IMR-90 (cell line): ENCODE data around the gene EPHA5. TPM values are rescaled to one million over a fixed set of nuclear protein-coding genes. Genes with fewer than 3 reads are reported as not detected.

Experiments
- ATAC-seq: fragments of 200-7000 bp; cut with Tn5 transposase; 2 replicates; pipeline ENCODE4 v1.9.1; 2020; ENCODE audit warnings: low read depth, mild to moderate bottlenecking, moderate library complexity
- BruUV-seq: library from RNA; stranded (reverse); fragments of 400-500 nt; replicated peaks from 2 replicates; lab custom pipeline; 2021; lab: Mats Ljungman, UMichigan
- CTCF ChIA-PET: fragments of 300-600 bp; formaldehyde crosslinking; extraction: SDS; loops from one replicate; lab custom pipeline; 2021; ENCODE audit warnings: antibody characterized with exemption; lab: Yijun Ruan, JAX
- POLR2A ChIA-PET: fragments of 300-600 bp; sonication (Branson Sonifier 250); formaldehyde crosslinking; loops from one replicate; lab custom pipeline; 2022; ENCODE audit warnings: antibody characterized with exemption; ENCODE audit not compliant: unreplicated experiment; lab: Charles Lee
- DNase-seq: peaks from one replicate; pipeline ENCODE4 v3.0.0; 2013
- H2AFZ ChIP-seq: replicated peaks from 2 replicates; pipeline ENCODE3; 2013; ENCODE audit warnings: low read length, mild to moderate bottlenecking; ENCODE audit not compliant: poor library complexity
- H2AK5ac ChIP-seq: 2 replicates; pipeline ENCODE4 v1.6.1; 2013; ENCODE audit warnings: low read depth, low read length, inconsistent platforms
- H2AK9ac ChIP-seq: replicated peaks from 2 replicates; pipeline ENCODE3; 2013; ENCODE audit warnings: mild to moderate bottlenecking, low read depth, low read length, moderate library complexity; ENCODE audit not compliant: poor library complexity
- H2BK120ac ChIP-seq: 2 replicates; pipeline ENCODE4 v1.6.1; 2013; ENCODE audit warnings: low read depth, low read length, inconsistent platforms
- H2BK15ac ChIP-seq: 3 replicates; pipeline ENCODE4 v1.6.1; 2013; ENCODE audit warnings: low read depth, low read length, inconsistent platforms
- H2BK20ac ChIP-seq: 2 replicates; pipeline ENCODE4 v1.6.1; 2013; ENCODE audit warnings: low read depth, mild to moderate bottlenecking, inconsistent platforms, low read length, moderate library complexity
- H2BK5ac ChIP-seq: 2 replicates; pipeline ENCODE4 v1.6.1; 2013; ENCODE audit warnings: mild to moderate bottlenecking, low read depth, low read length, inconsistent platforms; ENCODE audit not compliant: poor library complexity, severe bottlenecking
- H3K14ac ChIP-seq: replicated peaks from 2 replicates; pipeline ENCODE4 v1.6.1; 2013; ENCODE audit warnings: low read depth, low read length, inconsistent platforms
- H3K18ac ChIP-seq: 2 replicates; pipeline ENCODE4 v1.6.1; 2013; ENCODE audit warnings: low read depth, low read length, control low read depth
- H3K23ac ChIP-seq: 2 replicates; pipeline ENCODE4 v1.6.1; 2013; ENCODE audit warnings: low read depth, low read length, inconsistent platforms
- H3K27ac ChIP-seq: 2 replicates; pipeline ENCODE4 v1.5.1; 2013; ENCODE audit warnings: mild to moderate bottlenecking, control low read depth, low read length; ENCODE audit not compliant: insufficient read depth
- H3K27me3 ChIP-seq: 2 replicates; pipeline ENCODE4 v1.6.1; 2013; ENCODE audit warnings: low read length; ENCODE audit not compliant: control insufficient read depth, insufficient read depth
- H3K36me3 ChIP-seq: 2 replicates; pipeline ENCODE4 v1.6.1; 2013; ENCODE audit warnings: low read length, mixed read lengths; ENCODE audit not compliant: control insufficient read depth, insufficient read depth
- H3K4ac ChIP-seq: 2 replicates; pipeline ENCODE4 v1.6.1; 2013; ENCODE audit warnings: low read depth, low read length, inconsistent platforms
- H3K4me1 ChIP-seq: 2 replicates; pipeline ENCODE4 v1.6.1; 2013; ENCODE audit warnings: low read length, mixed read lengths; ENCODE audit not compliant: control insufficient read depth, insufficient read depth
- H3K4me2 ChIP-seq: 2 replicates; pipeline ENCODE4 v1.6.1; 2013; ENCODE audit warnings: low read depth, mild to moderate bottlenecking, control low read depth, low read length, moderate library complexity
- H3K4me3 ChIP-seq: 2 replicates; pipeline ENCODE4 v1.5.1; 2013; ENCODE audit warnings: low read depth, mild to moderate bottlenecking, control low read depth, low read length, moderate library complexity; ENCODE audit not compliant: insufficient read depth
- H3K56ac ChIP-seq: 2 replicates; pipeline ENCODE4 v1.6.1; 2013; ENCODE audit warnings: low read length, inconsistent platforms; ENCODE audit not compliant: insufficient read depth; ENCODE audit errors: extremely low read depth
- H3K79me1 ChIP-seq, 2 experiments: 2 replicates each; pipeline ENCODE4 v1.6.1; 2013; ENCODE audit warnings: low read length in 2 of 2, inconsistent platforms in 1 of 2, low read depth in 1 of 2
- H3K9ac ChIP-seq: 2 replicates; pipeline ENCODE4 v1.6.1; 2013; ENCODE audit warnings: low read depth, low read length, control low read depth
- H3K9me1 ChIP-seq: 2 replicates; pipeline ENCODE4 v1.6.1; 2013; ENCODE audit warnings: low read length, inconsistent platforms; ENCODE audit not compliant: insufficient read depth
- H3K9me3 ChIP-seq: 2 replicates; pipeline ENCODE4 v1.6.1; 2013; ENCODE audit warnings: low read length; ENCODE audit not compliant: control insufficient read depth, insufficient read depth
- H4K20me1 ChIP-seq: 2 replicates; pipeline ENCODE4 v1.6.1; 2013; ENCODE audit warnings: low read length, inconsistent platforms; ENCODE audit not compliant: insufficient read depth
- H4K5ac ChIP-seq: 2 replicates; pipeline ENCODE4 v1.6.1; 2013; ENCODE audit warnings: mild to moderate bottlenecking, low read depth, low read length, control low read depth
- H4K8ac ChIP-seq, 2 experiments: 2 replicates each; pipeline ENCODE4 v1.6.1; 2013; ENCODE audit warnings: low read depth in 2 of 2, low read length in 2 of 2, control low read depth in 1 of 2, inconsistent platforms in 1 of 2
- H4K91ac ChIP-seq: 2 replicates; pipeline ENCODE4 v1.6.1; 2013; ENCODE audit warnings: low read depth, low read length, inconsistent platforms; ENCODE audit not compliant: insufficient read depth
- BHLHE40 ChIP-seq: fragments of 150-350 bp; IDR thresholded peaks from 2 replicates; pipeline ENCODE4 v1.6.1; 2016; ENCODE audit warnings: mild to moderate bottlenecking, low read depth, low read length
- CEBPB ChIP-seq: IDR thresholded peaks from 2 replicates; pipeline ENCODE4 v1.6.1; 2012; ENCODE audit warnings: low read depth, low read length, improper control_type of control experiment
- CHD1 ChIP-seq: IDR thresholded peaks from 2 replicates; pipeline ENCODE4 v1.6.1; 2012; ENCODE audit warnings: low read depth, low read length, improper control_type of control experiment
- CTCF ChIP-seq: conservative IDR thresholded peaks from 2 replicates; pipeline ENCODE4 v1.5.1; 2012; ENCODE audit warnings: mild to moderate bottlenecking, low read depth, low read length, improper control_type of control experiment
- ELK1 ChIP-seq: fragments of 150-350 bp; IDR thresholded peaks from 2 replicates; pipeline ENCODE4 v1.6.1; 2016; ENCODE audit warnings: low read depth, mild to moderate bottlenecking, low read length, moderate library complexity, borderline replicate concordance
- FOS ChIP-seq: fragments of 150-350 bp; IDR thresholded peaks from 2 replicates; pipeline ENCODE4 v1.6.1; 2016; ENCODE audit warnings: low read depth, low read length
- MAFK ChIP-seq: IDR thresholded peaks from 2 replicates; pipeline ENCODE4 v1.6.1; 2012; ENCODE audit warnings: low read depth, low read length, improper control_type of control experiment
- MAZ ChIP-seq: IDR thresholded peaks from 2 replicates; pipeline ENCODE4 v1.6.1; 2012; ENCODE audit warnings: low read depth, mild to moderate bottlenecking, low read length, improper control_type of control experiment, moderate library complexity, borderline replicate concordance
- MXI1 ChIP-seq: IDR thresholded peaks from 2 replicates; pipeline ENCODE4 v1.6.1; 2012; ENCODE audit warnings: low read depth, mild to moderate bottlenecking, low read length, moderate library complexity, borderline replicate concordance
- NFE2L2 ChIP-seq: fragments of 150-350 bp; IDR thresholded peaks from 2 replicates; pipeline ENCODE4 v1.6.1; 2016; ENCODE audit warnings: low read depth, mild to moderate bottlenecking, low read length
- POLR2A ChIP-seq: IDR thresholded peaks from 2 replicates; pipeline ENCODE4 v1.6.1; 2012; ENCODE audit warnings: mild to moderate bottlenecking, low read depth, low read length
- RAD21 ChIP-seq: IDR thresholded peaks from 2 replicates; pipeline ENCODE4 v1.6.1; 2012; ENCODE audit warnings: low read length, improper control_type of control experiment
- RCOR1 ChIP-seq: IDR thresholded peaks from 2 replicates; pipeline ENCODE4 v1.6.1; 2012; ENCODE audit warnings: mild to moderate bottlenecking, low read length, improper control_type of control experiment; ENCODE audit not compliant: insufficient replicate concordance
- RFX5 ChIP-seq: IDR thresholded peaks from 2 replicates; pipeline ENCODE4 v1.8.0; 2012; ENCODE audit warnings: low read depth, mild to moderate bottlenecking, low read length, moderate library complexity
- SMC3 ChIP-seq: fragments of 150-350 bp; IDR thresholded peaks from 2 replicates; pipeline ENCODE4 v1.6.1; 2016; ENCODE audit warnings: low read depth, mild to moderate bottlenecking, antibody characterized with exemption, low read length, moderate library complexity
- USF2 ChIP-seq: fragments of 150-350 bp; IDR thresholded peaks from 2 replicates; pipeline ENCODE4 v1.6.1; 2017; ENCODE audit warnings: mild to moderate bottlenecking, antibody characterized with exemption, low read length, low read depth
- WGBS, 2 experiments: methylation state at CpG; one replicate each; pipeline versions ENCODE4 v1.1.5 to v1.1.7; 2013; ENCODE audit warnings: missing lambda C conversion rate in 2 of 2; ENCODE audit not compliant: insufficient read length in 1 of 2; ENCODE audit errors: extremely low coverage in 2 of 2; 5-methylcytosine and 5-hydroxymethylcytosine counted together
- dilution Hi-C: fragments of 300-500 bp; cut with HindIII; formaldehyde crosslinking; loops from one replicate; pipeline ENCODE4 v1.14.3; 2018; ENCODE audit warnings: low sequenced_read_pairs; ENCODE audit not compliant: unreplicated experiment
- in situ Hi-C: fragments of 300-500 bp; cut with MboI; formaldehyde crosslinking; loops from 3 replicates; pipeline ENCODE4 v1.14.3; 2019; ENCODE audit warnings: low sequenced_read_pairs, inconsistent platforms, mixed read lengths
- intact Hi-C: fragments of 100-400 bp; cut with micrococcal nuclease; formaldehyde crosslinking; loops from 2 replicates; pipeline ENCODE4 v1.10.0; 2022
- polyA plus RNA-seq, 3 experiments: library from polyadenylated mRNA; depleted of rRNA; stranded (reverse); fragments of >200 nt; gene quantifications; 2 replicates each; pipeline ENCODE4 v1.2.3, GENCODE V29; 2012; ENCODE audit warnings: low replicate concordance in 1 of 3
- total RNA-seq: library from RNA; depleted of rRNA; stranded (reverse); fragments of >200 nt; gene quantifications from 2 replicates; pipeline ENCODE4 v1.2.3, GENCODE V29; 2012

EPHA5 gene
- total and polyA plus RNA-seq, 2 of the 4 experiments (the other 2 are of a cell fraction): 0.07 to 0.18 TPM

- Histone ChIP-seq H2BK5ac (no peak overlapping the region), H4K20me1 (no peaks in the 10 kb centered on the region), H2BK20ac (no peak overlapping the region), H3K9me3 (no peaks in the 10 kb centered on the region), H3K4me3 (no peak overlapping the region), H3K9ac (no peak overlapping the region), H2BK15ac (no peak overlapping the region), H2AK5ac (no peak overlapping the region), H3K4me2 (no peak overlapping the region), H3K27me3 (no peaks in the 10 kb centered on the region), H3K9me1 (no peaks in the 10 kb centered on the region), H3K36me3 (no peaks in the 10 kb centered on the region), H3K18ac (no peak overlapping the region), H4K5ac (no peak overlapping the region), H2AFZ (no peak overlapping the region), H4K8ac (no peak overlapping the region), H3K79me1 (no peaks in the 10 kb centered on the region), H2BK120ac (no peak overlapping the region), H3K56ac (no peak overlapping the region), H4K91ac (no peak overlapping the region), H3K14ac (no peak overlapping the region), H3K4ac (no peak overlapping the region), H2AK9ac (no peak overlapping the region), H3K23ac (no peak overlapping the region), H3K27ac (no peak overlapping the region), H3K4me1 (no peaks in the 10 kb centered on the region)
- CTCF ChIA-PET: interaction anchor here (0.6 kb wide), 1 partner anchor 11 kb away, joined by 3 read pairs; no protein-coding TSS in a partner anchor
- POLR2A ChIA-PET: no interaction called here
- no TSS peak for BruUV-seq
- TF ChIP-seq CEBPB (no peak), MAZ (no peak), RCOR1 (no peak), RAD21 (no peak), CHD1 (no peak), FOS (no peak), BHLHE40 (no peak), RFX5 (no peak), MXI1 (no peak), CTCF (no peak), NFE2L2 (no peak), ELK1 (no peak), USF2 (no peak), MAFK (no peak), POLR2A (no peak), SMC3 (no peak)
- ATAC-seq: no peak
- in situ Hi-C loops (no loop called here), dilution Hi-C loops (no loop called here), intact Hi-C loops (no loop called here)
- WGBS, 2 experiments: no CpG with 5 or more reads among the region's 3 CpGs
- DNase-seq: no peak
Measured at GRCh38 chr4:65651751-65652150, 18.5 kb downstream of the EPHA5 start.
